Renal cortex interstitium (tissue), 11 donors: ENCODE data around the gene MROH2B. TPM values are rescaled to one million over a fixed set of nuclear protein-coding genes. Genes with fewer than 3 reads are reported as not detected.
"Not testable (repeated sequence)": the region's sequence is repeated elsewhere in the genome, so short reads cannot be mapped to it uniquely, and the experiment has no call there.

ENCODE experiments used
- DNase-seq, 11 donors: peaks; one replicate each; pipeline ENCODE4 v3.0.0-alpha.2; 2013; ENCODE audit warnings: low read depth in 9 of 11, low spot score in 4 of 11; ENCODE audit errors: extremely low read depth in 1 of 11
- polyA plus RNA-seq, 3 donors: library from polyadenylated mRNA; unstranded; fragments of 120-200 nt; gene quantifications; one replicate each; pipeline ENCODE4 v1.2.1, GENCODE V29; 2013; ENCODE audit not compliant: insufficient read length in 3 of 3

MROH2B gene
- polyA plus RNA-seq, 3 donors, result not detected

GRCh38 chr5:41048986-41049385 is 22.2 kb downstream of the MROH2B start:
- DNase-seq, result no peak

- DNase-seq, result no peak
These were observed 27.9 kb downstream of the MROH2B start for GRCh38 chr5:41043109-41043747.

- DNase-seq, result no peak
These were observed 38.2 kb downstream of the MROH2B start for GRCh38 chr5:41032973-41033372.

- not testable (repeated sequence) for DNase-seq
These were observed 48.5 kb downstream of the MROH2B start for GRCh38 chr5:41022600-41022999.

GRCh38 chr5:41012318-41012717 is 58.8 kb downstream of the MROH2B start:
- no peak for DNase-seq

- no peak for DNase-seq
These were observed 60.6 kb downstream of the MROH2B start for GRCh38 chr5:41010572-41010971.

GRCh38 chr5:41009232-41009631 is 61.9 kb downstream of the MROH2B start:
- no peak for DNase-seq

GRCh38 chr5:41004931-41005330 is 66.2 kb downstream of the MROH2B start:
- no peak for DNase-seq

- DNase-seq, result no peak
These were observed 67.3 kb downstream of the MROH2B start for GRCh38 chr5:41003670-41004376.

GRCh38 chr5:40999966-41000365 is 71.2 kb downstream of the MROH2B start:
- DNase-seq, result no peak

- no peak for DNase-seq
These were observed 72.0 kb downstream of the MROH2B start for GRCh38 chr5:40999142-40999541.

- peak in 1 of 11 donors; percentile 17 for DNase-seq
These were observed 75.1 kb downstream of the MROH2B start for GRCh38 chr5:40995801-40996586.

- no peak for DNase-seq
These were observed 79.1 kb downstream of the MROH2B start for GRCh38 chr5:40991981-40992559.

GRCh38 chr5:40991168-40991980 is 79.8 kb downstream of the MROH2B start:
- DNase-seq, result peak; percentile 23 to 59 (median 41)

GRCh38 chr5:40988746-40989510 is 82.2 kb downstream of the MROH2B start:
- DNase-seq, result no peak

- DNase-seq, result no peak
These were observed 83.8 kb downstream of the MROH2B start for GRCh38 chr5:40987349-40987748.

- no peak for DNase-seq
These were observed 84.5 kb downstream of the MROH2B start for GRCh38 chr5:40986666-40987065.

- DNase-seq, result no peak
These were observed 85.6 kb downstream of the MROH2B start for GRCh38 chr5:40985501-40985900.
